HG03025 (cell line): ENCODE results near the gene METTL26.
A peak's percentile ranks its signal among the peaks of the same experiment; 100 is the strongest.

Source experiments
- ATAC-seq: cut with Tn5 transposase; IDR thresholded peaks from one replicate; pipeline ENCODE4 v1.9.1; 2021; ENCODE audit warnings: mild to moderate bottlenecking, moderate library complexity; ENCODE audit not compliant: unreplicated experiment, low FRiP score

METTL26 gene

GRCh38 chr16:675884-676564 is 39.9 kb upstream of the METTL26 start:
- no peak for ATAC-seq

GRCh38 chr16:674968-675883 is 39.1 kb upstream of the METTL26 start, which contains the start of gene RHBDL1:
Gene RHBDL1, plus strand, starts transcription at chr16:675671. Its CDS starts 120 bp downstream, at chr16:675791.
- no peak for ATAC-seq

DNA sequence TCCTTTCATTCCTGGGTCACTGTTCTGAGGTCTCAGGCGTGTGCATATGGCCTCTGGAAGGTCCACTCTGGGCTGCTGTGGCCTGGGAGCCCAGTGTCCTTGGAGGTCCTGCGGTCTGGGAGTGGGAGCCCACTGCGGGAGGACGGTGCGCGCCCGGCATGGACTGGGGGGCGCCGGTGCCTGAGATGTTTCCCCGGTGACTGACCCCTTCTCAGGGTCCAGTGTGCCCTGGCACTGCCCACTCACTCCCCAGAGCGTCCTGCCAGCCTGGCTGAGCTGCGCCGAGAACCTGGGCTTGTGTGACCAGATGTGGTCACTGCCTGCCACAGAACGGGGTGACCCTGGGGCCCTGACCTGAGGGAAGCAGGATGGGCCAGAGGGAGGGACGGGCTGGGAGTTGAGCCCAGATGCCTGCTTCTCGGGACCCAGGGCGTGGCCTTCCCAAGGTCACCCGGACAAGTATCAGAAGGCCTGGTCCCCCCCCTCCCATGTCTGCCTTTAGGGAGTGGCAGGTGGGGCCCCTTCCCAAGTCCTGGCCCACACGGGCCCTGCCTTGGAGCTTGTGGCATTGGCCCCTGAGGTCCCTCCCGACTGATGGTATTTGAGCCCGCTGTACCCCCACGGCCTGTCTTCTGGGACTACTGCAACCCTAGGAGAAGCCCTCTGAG is 38.2 kb upstream of the METTL26 start:
- ATAC-seq, result no peak

DNA sequence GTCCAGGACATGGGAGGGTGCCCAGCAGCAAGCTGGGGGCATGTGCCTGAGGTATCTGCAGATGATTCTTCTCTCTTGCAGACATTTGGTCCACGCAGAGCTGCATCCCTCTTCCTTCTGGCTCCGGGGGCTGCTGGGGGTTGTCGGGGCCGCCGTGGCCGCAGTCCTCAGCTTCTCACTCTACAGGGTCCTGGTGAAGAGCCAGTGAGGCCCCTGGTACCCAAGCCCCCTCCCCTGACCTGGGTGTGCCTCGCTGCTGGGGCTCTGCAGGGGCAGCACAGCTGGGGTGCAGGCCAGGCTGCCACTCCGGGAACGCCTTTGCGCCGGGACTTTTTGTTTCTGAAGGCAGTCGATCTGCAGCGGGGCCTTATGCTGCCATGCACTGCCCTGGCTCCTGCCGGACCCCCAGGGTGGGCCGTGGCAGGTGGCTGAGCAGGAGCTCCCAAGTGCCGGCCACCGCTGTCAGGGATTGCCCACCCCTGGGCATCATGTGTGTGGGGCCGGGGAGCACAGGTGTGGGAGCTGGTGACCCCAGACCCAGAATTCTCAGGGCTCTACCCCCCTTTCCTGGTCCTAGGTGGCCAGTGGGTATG is 37.4 kb upstream of the METTL26 start:
- no peak for ATAC-seq

GRCh38 chr16:672851-673250 is 36.7 kb upstream of the METTL26 start:
- ATAC-seq, result no peak

DNA sequence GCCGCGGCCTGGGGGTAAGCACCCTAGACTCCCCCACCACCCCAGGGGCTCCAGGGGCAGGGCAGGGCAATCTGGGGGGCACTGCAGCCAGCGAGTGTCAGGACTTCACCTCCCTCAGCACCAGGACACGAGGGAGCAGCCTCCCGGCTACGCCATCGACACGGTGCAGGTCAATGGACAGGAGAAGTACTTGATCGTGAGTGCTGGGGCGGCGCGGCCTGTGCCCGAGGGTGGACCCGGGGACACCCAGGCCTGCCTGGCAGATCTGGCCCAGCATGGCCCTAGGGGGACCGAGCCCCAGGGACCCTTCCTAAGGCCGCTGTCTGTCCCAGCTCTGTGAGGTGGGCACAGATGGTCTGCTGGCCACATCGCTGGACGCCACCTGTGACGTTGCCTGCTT is 36.3 kb upstream of the METTL26 start:
- no peak for ATAC-seq

- ATAC-seq, result no peak
These were observed 35.4 kb upstream of the METTL26 start for GRCh38 chr16:671353-672131.

DNA sequence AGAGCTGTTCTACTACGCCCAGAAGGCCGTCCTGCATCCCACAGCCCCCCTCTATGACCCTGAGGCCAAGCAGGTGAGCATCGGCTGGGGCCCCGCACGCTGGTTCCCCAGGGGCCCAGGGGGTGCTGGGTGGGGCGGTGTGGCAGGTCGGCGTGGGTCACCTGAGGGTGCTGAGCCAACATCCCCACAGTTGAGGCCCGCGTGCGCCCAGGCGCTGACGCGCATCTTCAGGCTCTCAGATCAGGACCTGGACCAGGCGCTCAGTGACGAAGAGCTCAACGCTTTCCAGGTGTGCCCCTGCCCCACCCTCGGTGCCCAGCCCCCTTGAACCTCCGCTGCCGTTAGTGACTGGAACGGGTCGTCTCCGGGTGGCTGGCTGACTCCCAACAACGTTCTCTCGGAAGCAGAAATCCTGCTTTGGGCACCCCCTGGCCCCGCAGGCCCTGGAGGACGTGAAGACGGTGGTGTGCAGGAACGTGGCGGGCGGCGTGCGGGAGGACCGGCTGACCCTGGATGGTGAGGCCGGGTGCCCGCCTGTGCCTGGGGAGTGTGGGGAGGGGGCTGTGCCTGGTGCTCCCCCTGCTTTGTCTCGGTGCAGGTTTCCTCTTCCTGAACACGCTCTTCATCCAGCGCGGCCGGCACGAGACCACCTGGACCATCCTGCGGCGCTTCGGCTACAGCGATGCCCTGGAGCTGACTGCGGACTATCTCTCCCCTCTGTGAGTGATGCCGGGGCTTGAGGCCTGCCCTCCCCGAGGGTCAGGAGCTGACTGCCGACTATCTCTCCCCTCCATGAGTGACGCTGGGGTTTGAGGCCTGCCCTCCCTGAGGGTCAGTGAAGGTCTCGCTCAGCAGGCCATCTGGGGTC is 34.6 kb upstream of the METTL26 start:
- no peak for ATAC-seq

DNA sequence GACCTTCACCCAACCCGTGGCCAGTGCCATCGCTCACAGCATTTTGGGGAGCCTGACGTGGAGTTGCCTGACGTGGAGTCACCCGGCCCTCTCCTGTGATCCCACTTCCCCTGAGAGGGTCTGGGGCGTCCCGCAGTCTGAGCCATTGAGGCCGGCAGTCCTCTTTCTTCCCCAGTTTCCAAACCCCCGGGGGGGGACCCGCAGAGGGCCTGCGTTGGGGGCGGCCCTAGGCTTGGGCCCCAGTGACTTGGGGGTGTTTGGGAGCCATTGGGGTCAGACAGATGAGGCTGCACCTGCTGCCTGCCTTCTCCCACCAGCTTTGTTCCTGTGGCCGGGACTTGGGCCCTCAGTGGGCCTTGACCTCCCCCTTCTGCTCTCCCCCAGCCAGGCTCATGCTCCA is 33.6 kb upstream of the METTL26 start:
- ATAC-seq, result no peak

DNA sequence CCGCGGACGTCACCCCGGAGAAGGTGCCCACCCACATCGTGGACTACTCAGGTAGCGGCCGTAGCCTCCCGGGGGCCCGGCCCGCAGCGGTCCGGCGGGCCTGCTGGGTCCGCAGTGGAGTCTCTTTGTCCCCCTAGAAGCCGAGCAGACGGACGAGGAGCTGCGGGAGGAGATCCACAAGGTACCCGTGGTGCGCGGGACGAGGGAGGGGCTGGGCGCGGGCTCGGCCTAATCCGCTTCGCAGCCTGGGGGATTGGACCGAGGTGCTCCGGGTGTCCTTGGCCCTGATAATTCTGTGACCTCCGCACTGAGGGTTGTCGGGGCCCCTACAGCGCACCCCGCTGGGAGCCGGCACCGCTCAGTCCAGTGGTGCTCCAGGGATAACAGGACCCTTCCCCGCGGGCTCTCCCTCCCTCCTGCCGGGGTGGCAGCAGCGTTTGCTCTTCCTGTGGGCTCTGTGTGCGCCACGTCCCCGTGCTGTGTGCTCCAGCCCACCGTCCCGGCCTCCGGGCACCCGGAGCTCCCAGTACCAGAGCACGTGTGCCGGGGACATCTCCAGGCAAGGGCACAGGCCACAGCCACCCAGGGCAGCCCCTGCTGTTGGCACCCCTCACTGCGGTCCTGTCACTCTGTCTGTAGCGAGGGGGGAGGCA is 32.5 kb upstream of the METTL26 start:
- peak; percentile 16 for ATAC-seq

- ATAC-seq, result peak; percentile 58
These were observed 31.8 kb upstream of the METTL26 start, which contains the start of gene RHOT2 for GRCh38 chr16:667780-668518. Gene RHOT2, plus strand, starts transcription at chr16:668132. Its CDS starts 68 bp downstream, at chr16:668200.

- ATAC-seq, result no peak
These were observed 31.1 kb upstream of the METTL26 start for GRCh38 chr16:667113-667779.

DNA sequence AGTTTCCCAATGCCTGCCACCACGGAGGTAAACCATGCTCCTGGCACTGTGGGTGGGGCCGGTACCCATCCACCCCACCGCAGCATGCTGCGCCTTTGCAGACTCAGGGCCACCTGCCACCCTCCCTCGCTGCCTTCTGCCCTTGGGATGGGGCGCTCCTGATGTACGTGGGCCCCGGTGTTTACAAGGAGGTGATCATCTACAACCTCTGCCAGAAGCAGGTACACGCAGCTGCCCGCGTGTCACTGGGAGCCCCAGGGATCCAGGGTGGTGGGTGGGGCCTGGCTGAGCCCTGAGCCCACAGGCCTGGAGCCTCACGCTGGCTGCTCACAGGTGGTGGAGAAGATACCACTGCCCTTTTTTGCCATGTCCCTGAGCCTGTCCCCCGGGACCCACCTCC is 30.5 kb upstream of the METTL26 start:
- ATAC-seq, result no peak

- ATAC-seq, result no peak
These were observed 26.5 kb upstream of the METTL26 start for GRCh38 chr16:662597-662996.

DNA sequence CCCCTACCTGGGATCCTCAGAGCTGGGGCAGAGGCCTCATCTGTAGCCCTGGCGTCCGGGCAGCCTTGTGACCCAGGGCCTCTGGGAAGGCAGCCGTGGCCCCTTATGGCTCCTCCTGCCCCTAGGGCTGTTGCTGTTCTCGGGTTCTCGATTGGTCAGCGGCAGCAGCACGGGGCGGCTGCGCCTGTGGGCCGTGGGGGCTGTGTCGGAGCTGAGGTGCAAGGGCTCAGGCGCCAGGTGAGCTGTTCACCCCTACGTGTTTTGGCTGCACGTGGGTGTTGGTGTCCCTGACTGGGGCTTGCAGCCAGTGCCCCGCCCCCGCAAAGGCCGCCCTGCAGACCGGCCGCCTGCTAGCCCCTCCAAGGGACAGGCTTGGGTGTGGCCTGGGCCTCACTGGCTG is 26.0 kb upstream of the METTL26 start:
- no peak for ATAC-seq

DNA sequence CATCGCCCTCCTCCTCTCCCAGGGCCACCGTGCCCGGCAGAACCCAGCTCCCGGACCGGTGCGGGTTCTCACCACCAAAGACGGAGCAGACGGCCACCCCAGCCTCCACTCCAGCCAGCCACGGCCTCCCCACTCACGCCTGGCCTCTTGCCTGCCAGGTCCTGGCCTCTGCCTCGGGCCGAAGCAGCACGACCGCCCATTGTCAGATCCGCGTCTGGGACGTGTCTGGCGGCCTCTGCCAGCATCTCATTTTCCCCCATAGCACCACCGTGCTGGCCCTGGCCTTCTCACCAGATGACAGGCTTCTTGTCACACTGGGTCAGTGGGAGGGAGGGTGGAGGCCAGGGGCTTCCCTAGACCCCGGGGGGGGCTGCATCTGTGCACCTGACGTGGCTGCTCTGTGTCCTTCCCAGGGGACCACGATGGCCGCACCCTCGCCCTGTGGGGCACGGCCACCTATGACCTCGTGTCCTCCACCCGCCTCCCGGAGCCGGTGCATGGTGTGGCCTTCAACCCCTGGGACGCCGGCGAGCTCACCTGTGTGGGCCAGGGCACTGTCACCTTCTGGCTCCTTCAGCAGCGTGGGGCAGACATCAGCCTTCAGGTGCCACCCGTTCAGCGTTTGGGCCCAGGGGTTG is 25.2 kb upstream of the METTL26 start:
- peak; percentile 8 for ATAC-seq
